WERI-Rb-1 (cell line): ENCODE data around the gene USP6NL.

Source experiments
- DNase-seq: peaks from one replicate; pipeline ENCODE4 v3.0.0-alpha.2; 2020
- H3K27ac ChIP-seq: fragments of 250-450 bp; sonication (Bioruptor Pico); 2 replicates; pipeline ENCODE4 v1.5.1; 2020; ENCODE audit warnings: mild to moderate bottlenecking, moderate library complexity
- H3K27me3 ChIP-seq: fragments of 250-450 bp; sonication (Bioruptor Pico); 2 replicates; pipeline ENCODE4 v1.5.1; 2021; ENCODE audit warnings: mild to moderate bottlenecking, low read depth, moderate library complexity; ENCODE audit not compliant: insufficient read depth, severe bottlenecking
- H3K36me3 ChIP-seq: fragments of 250-450 bp; sonication (Bioruptor Pico); 2 replicates; pipeline ENCODE4 v1.5.1; 2020; ENCODE audit warnings: mild to moderate bottlenecking, moderate library complexity
- H3K4me3 ChIP-seq: 2 replicates; pipeline ENCODE4 v1.5.1; 2011; ENCODE audit warnings: low read depth, mild to moderate bottlenecking, control low read depth, low read length
- H3K9me3 ChIP-seq: fragments of 250-450 bp; sonication (Bioruptor Pico); 2 replicates; pipeline ENCODE4 v1.5.1; 2021; ENCODE audit warnings: mild to moderate bottlenecking, moderate library complexity; ENCODE audit not compliant: severe bottlenecking
- TF ChIP-seq, protein P1 (sequence below): IDR thresholded peaks from 2 replicates; pipeline ENCODE4 v1.5.1; 2011; ENCODE audit warnings: low read depth, mild to moderate bottlenecking, control low read depth, inconsistent platforms, low read length

The USP6NL gene

DNA sequence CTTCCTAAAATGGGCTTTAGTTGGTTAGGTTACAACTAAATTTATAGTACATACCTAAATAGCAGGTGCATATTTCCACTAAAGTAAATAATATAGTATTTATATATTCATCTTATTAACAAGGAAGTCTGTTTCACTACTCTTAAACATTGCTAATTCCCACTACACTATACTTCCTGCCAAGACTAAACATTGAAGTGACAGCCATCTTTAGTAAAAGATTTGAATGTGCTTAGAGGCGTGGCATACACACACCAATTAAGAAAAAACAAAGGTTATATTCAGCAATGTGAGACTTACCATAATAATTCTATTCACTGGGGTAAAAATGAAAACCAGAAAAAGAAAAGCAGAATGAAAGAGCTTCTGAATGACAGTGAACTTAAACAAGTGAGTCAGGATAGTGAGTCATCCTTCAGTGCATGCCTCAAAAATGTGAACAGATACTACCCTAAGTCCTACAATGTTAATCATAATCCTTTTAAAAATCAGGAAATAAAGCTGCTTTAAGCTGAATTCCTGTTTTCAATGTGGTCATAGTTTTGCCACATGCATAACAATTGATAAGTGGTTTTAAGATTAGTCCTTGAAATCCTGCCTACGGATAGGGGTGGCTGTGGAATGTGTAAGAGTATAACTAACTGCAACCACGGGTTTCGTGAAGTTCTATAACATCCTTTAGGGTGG, 59.4 kb downstream of the USP6NL start:
- Histone ChIP-seq H3K36me3 (no peaks in the 10 kb centered on the region), H3K4me3 (no peak overlapping the region), H3K9me3 (no peaks in the 10 kb centered on the region), H3K27ac (no peak overlapping the region), H3K27me3 (no peaks in the 10 kb centered on the region)
- TF ChIP-seq, protein P1, sequence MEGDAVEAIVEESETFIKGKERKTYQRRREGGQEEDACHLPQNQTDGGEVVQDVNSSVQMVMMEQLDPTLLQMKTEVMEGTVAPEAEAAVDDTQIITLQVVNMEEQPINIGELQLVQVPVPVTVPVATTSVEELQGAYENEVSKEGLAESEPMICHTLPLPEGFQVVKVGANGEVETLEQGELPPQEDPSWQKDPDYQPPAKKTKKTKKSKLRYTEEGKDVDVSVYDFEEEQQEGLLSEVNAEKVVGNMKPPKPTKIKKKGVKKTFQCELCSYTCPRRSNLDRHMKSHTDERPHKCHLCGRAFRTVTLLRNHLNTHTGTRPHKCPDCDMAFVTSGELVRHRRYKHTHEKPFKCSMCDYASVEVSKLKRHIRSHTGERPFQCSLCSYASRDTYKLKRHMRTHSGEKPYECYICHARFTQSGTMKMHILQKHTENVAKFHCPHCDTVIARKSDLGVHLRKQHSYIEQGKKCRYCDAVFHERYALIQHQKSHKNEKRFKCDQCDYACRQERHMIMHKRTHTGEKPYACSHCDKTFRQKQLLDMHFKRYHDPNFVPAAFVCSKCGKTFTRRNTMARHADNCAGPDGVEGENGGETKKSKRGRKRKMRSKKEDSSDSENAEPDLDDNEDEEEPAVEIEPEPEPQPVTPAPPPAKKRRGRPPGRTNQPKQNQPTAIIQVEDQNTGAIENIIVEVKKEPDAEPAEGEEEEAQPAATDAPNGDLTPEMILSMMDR, result no peak
- no peak for DNase-seq

DNA sequence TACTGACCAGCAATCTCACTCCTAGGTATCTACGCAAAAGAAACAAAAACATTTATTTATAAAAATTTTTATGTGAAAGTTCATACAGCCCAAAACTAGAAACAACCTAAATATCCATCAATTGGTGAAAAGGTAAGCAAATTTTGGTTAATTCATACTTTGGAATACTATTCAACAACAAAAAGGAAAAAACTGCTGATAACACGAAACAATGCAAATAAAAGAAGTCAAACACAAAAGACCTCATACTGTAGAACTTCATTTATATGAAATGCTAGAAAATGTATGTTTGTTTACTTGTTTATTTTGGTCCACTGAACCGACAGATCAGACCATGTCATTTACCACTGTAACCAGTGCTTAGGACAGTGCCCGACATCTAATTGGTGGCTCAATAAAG, 60.3 kb downstream of the USP6NL start:
- Histone ChIP-seq H3K9me3 (no peaks in the 10 kb centered on the region), H3K36me3 (no peaks in the 10 kb centered on the region), H3K27me3 (no peaks in the 10 kb centered on the region), H3K27ac (no peak overlapping the region), H3K4me3 (no peak overlapping the region)
- TF ChIP-seq, protein P1, result no peak
- no peak for DNase-seq

GRCh38 chr10:11548768-11549099, 62.7 kb downstream of the USP6NL start:
- DNase-seq, result no peak
- Histone ChIP-seq H3K36me3 (no peaks in the 10 kb centered on the region), H3K27ac (no peak overlapping the region), H3K4me3 (no peak overlapping the region), H3K27me3 (no peaks in the 10 kb centered on the region), H3K9me3 (no peaks in the 10 kb centered on the region)
- TF ChIP-seq, protein P1, result no peak

- TF ChIP-seq, protein P1, result no peak
- Histone ChIP-seq H3K9me3 (no peaks in the 10 kb centered on the region), H3K36me3 (no peaks in the 10 kb centered on the region), H3K27me3 (no peaks in the 10 kb centered on the region), H3K27ac (no peak overlapping the region), H3K4me3 (no peak overlapping the region)
- no peak for DNase-seq
Observed at GRCh38 chr10:11548065-11548767, 63.2 kb downstream of the USP6NL start.

DNA sequence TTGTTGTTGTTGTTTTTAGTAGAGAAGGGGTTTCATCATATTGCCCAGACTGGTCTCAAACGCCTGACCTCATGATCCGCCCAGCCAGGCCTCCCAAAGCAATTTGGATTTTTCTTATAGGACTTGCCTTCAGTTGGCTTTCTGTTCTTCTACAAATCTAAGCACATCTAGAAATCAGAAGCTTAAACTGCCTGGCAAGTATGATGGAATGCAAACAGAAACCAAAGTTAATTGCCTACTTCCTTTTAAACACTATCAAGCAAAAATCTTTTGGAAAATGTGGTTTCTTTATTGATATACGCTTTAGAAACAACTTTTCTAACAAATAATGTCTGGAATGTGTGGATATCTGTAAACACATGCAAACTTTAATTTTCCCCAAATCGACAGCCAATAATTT, 64.9 kb downstream of the USP6NL start:
- Histone ChIP-seq H3K27me3 (no peaks in the 10 kb centered on the region), H3K27ac (no peak overlapping the region), H3K9me3 (no peaks in the 10 kb centered on the region), H3K4me3 (no peak overlapping the region), H3K36me3 (no peaks in the 10 kb centered on the region)
- TF ChIP-seq, protein P1, result no peak
- no peak for DNase-seq
